Right atrium auricular region (tissue), 2 donors: ENCODE measurements around the gene SLIRP. TPM values are rescaled to one million over a fixed set of nuclear protein-coding genes. Genes with fewer than 3 reads are reported as not detected.

Source experiments
- DNase-seq: peaks from one replicate; pipeline ENCODE4 v3.0.0-alpha.2; 2019; ENCODE audit warnings: low spot score
- H3K27ac ChIP-seq, 2 donors: fragments of 200-600 bp; sonication (generic); 1 replicate in 1 of 2; 2 replicates in 1 of 2; pipeline ENCODE4 v1.5.1; 2016 to 2019
- H3K27me3 ChIP-seq, 2 donors: fragments of 200-600 bp; sonication (generic); one replicate each; pipeline versions ENCODE4 v1.5.1 to v1.6.0; 2017 to 2019
- H3K36me3 ChIP-seq: fragments of 200-600 bp; sonication (generic); one replicate; pipeline ENCODE4 v1.5.1; 2016
- H3K4me1 ChIP-seq, 2 donors: fragments of 200-600 bp; sonication (generic); one replicate each; pipeline versions ENCODE4 v1.5.1 to v1.6.0; 2017 to 2019
- H3K4me3 ChIP-seq, 2 donors: fragments of 200-600 bp; sonication (generic); 1 replicate in 1 of 2; 2 replicates in 1 of 2; pipeline ENCODE4 v1.5.1; 2017 to 2019; ENCODE audit warnings: mild to moderate bottlenecking in 1 of 2, moderate library complexity in 1 of 2
- H3K9me3 ChIP-seq, 2 donors: fragments of 200-600 bp; sonication (generic); one replicate each; pipeline ENCODE4 v1.5.1; 2019
- total RNA-seq, 2 donors: library from RNA; depleted of rRNA; stranded (reverse); fragments of >200 nt; gene quantifications; one replicate each; pipeline ENCODE4 v1.1.0, GENCODE V29; 2016
- TF ChIP-seq, protein P1 (sequence below), 2 donors: fragments of 200-600 bp; sonication (generic); IDR thresholded peaks; one replicate each; pipeline ENCODE4 v1.5.1; 2019; ENCODE audit warnings: antibody characterized with exemption in 2 of 2

Gene SLIRP
- total RNA-seq, 2 donors from 2014 or later = 271 to 345 TPM

DNA sequence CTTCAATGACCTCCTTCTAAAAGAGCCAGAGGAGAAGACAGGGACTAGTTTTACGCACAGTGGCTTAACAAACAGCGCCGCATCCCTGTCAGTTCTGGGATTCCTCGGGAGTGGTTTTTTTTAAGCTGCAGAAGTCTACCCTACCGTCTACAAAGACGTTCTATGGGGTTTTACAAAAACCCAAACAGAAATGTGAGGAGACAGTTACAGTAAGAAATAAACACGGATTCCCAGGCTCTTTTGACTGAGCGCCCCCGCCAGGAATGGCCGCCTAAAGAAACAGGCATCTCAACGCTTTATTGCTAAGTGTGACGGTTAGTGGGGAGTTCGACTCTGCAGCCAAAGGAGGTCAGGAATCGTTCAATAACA is 564 bp upstream of the SLIRP start:
- no peaks in the 10 kb centered on the region for H3K27me3 ChIP-seq
- DNase-seq = no peak
- H3K27ac ChIP-seq = peak overlapping the region; percentile 62 to 79
- H3K4me3 ChIP-seq = peak overlapping the region; percentile 96 to 97
- no peaks in the 10 kb centered on the region for H3K9me3 ChIP-seq
- peaks cover 0 to 30% of the 10 kb centered on the region in 2 donors for H3K4me1 ChIP-seq
- TF ChIP-seq, protein P1, sequence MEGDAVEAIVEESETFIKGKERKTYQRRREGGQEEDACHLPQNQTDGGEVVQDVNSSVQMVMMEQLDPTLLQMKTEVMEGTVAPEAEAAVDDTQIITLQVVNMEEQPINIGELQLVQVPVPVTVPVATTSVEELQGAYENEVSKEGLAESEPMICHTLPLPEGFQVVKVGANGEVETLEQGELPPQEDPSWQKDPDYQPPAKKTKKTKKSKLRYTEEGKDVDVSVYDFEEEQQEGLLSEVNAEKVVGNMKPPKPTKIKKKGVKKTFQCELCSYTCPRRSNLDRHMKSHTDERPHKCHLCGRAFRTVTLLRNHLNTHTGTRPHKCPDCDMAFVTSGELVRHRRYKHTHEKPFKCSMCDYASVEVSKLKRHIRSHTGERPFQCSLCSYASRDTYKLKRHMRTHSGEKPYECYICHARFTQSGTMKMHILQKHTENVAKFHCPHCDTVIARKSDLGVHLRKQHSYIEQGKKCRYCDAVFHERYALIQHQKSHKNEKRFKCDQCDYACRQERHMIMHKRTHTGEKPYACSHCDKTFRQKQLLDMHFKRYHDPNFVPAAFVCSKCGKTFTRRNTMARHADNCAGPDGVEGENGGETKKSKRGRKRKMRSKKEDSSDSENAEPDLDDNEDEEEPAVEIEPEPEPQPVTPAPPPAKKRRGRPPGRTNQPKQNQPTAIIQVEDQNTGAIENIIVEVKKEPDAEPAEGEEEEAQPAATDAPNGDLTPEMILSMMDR (IDR thresholded peaks at IDR 0.05) = peak; percentile 16 to 50
- H3K36me3 ChIP-seq = peaks cover 38% of the 10 kb centered on the region

DNA sequence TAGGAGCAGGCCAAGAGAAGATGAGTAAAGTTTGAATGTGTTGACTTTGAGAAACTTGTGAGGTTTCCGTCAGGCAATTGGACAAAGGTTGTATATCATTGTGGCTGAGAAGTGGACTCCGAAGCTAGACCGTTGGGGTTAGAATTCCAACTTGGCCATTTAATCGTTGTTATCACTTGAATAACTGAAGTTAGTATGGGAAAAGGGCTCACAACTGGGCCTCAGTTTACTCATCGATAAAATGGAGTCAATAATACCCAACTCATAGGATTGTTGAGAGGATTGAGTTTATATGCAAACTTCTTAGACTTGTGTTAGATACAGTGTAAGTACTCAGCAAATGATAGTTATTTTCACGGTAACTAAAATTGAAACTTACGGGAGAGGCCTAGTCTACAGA is 846 bp downstream of the SLIRP start:
- H3K9me3 ChIP-seq = no peaks in the 10 kb centered on the region
- H3K4me3 ChIP-seq = peak overlapping the region; percentile 96 to 97
- H3K27ac ChIP-seq = no peak overlapping the region
- TF ChIP-seq, protein P1 (IDR thresholded peaks at IDR 0.05) = no peak
- peaks cover 35% of the 10 kb centered on the region for H3K36me3 ChIP-seq
- peaks cover 0 to 30% of the 10 kb centered on the region in 2 donors for H3K4me1 ChIP-seq
- no peaks in the 10 kb centered on the region for H3K27me3 ChIP-seq
- no peak for DNase-seq

DNA sequence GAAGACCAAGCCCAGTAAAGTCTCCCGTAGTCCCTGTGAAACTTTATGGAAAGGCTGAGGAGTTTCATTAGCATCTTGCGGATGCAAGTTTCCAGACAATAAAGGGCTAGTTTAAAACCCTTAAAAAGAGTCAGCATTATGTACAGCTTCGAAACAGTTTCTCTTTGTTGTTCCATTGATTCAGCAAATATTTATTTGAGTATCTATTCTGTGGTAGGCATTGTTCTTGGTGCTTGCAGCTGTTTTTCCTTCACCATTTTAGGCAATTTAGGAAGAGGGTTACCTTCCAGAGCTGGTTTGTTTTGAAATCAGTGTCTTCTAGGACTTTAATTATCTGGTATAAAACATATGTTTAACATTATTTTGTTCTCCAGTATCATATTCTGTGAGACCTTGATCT is 1.5 kb downstream of the SLIRP start:
- Histone ChIP-seq H3K4me3 (peak overlapping the region in 1 of 2 donors; percentile 96), H3K36me3 (peaks cover 35% of the 10 kb centered on the region), H3K4me1 (peaks cover 0 to 30% of the 10 kb centered on the region in 2 donors)

GRCh38 chr14:77710364-77710763 is 2.5 kb downstream of the SLIRP start:
- H3K27me3 ChIP-seq = no peaks in the 10 kb centered on the region
- TF ChIP-seq, protein P1 (IDR thresholded peaks at IDR 0.05) = no peak
- H3K27ac ChIP-seq = no peak overlapping the region
- no peak for DNase-seq
- no peak overlapping the region for H3K4me3 ChIP-seq
- peaks cover 0 to 30% of the 10 kb centered on the region in 2 donors for H3K4me1 ChIP-seq
- H3K36me3 ChIP-seq = peaks cover 42% of the 10 kb centered on the region
- no peaks in the 10 kb centered on the region for H3K9me3 ChIP-seq

More for the DNA sequence above, 1.5 kb downstream of the SLIRP start:
- Histone ChIP-seq H3K9me3 (no peaks in the 10 kb centered on the region), H3K27me3 (no peaks in the 10 kb centered on the region), H3K27ac (no peak overlapping the region)
- DNase-seq = no peak
- TF ChIP-seq, protein P1 (IDR thresholded peaks at IDR 0.05) = no peak

- Histone ChIP-seq H3K4me1 (peaks cover 0 to 2% of the 10 kb centered on the region in 2 donors), H3K36me3 (peaks cover 85% of the 10 kb centered on the region), H3K9me3 (no peaks in the 10 kb centered on the region), H3K27ac (no peak overlapping the region), H3K4me3 (no peak overlapping the region), H3K27me3 (no peaks in the 10 kb centered on the region)
- no peak for DNase-seq
- TF ChIP-seq, protein P1 (IDR thresholded peaks at IDR 0.05) = no peak
These were observed 7.0 kb downstream of the SLIRP start for GRCh38 chr14:77714926-77715325.

- H3K36me3 ChIP-seq = peaks cover 81% of the 10 kb centered on the region
- H3K9me3 ChIP-seq = no peaks in the 10 kb centered on the region
- no peaks in the 10 kb centered on the region for H3K4me1 ChIP-seq
- H3K27me3 ChIP-seq = no peaks in the 10 kb centered on the region
- TF ChIP-seq, protein P1 (IDR thresholded peaks at IDR 0.05) = no peak
- no peak overlapping the region for H3K4me3 ChIP-seq
- no peak for DNase-seq
- H3K27ac ChIP-seq = no peak overlapping the region
These were observed 9.9 kb downstream of the SLIRP start for GRCh38 chr14:77717608-77718305.
